Suprapubic skin (tissue), 4 donors: Measurements from ENCODE around the gene TCP11. TPM values are rescaled to one million over a fixed set of nuclear protein-coding genes. Genes with fewer than 3 reads are reported as not detected.
A peak's percentile ranks its signal among the peaks of the same experiment; 100 is the strongest.

Source experiments
- DNase-seq, 2 donors: peaks; one replicate each; pipeline ENCODE4 v3.0.0-alpha.2; 2019; ENCODE audit warnings: low spot score in 2 of 2
- H3K27ac ChIP-seq: fragments of 200-600 bp; sonication (generic); one replicate; pipeline ENCODE4 v1.5.1; 2019
- H3K27me3 ChIP-seq: fragments of 200-600 bp; sonication (generic); one replicate; pipeline ENCODE4 v1.5.1; 2019
- H3K36me3 ChIP-seq: fragments of 200-600 bp; sonication (generic); one replicate; pipeline ENCODE4 v1.5.1; 2019
- H3K4me1 ChIP-seq: fragments of 200-600 bp; sonication (generic); one replicate; pipeline ENCODE4 v1.5.1; 2019
- H3K4me3 ChIP-seq: fragments of 200-600 bp; sonication (generic); one replicate; pipeline ENCODE4 v1.5.1; 2019; ENCODE audit warnings: mild to moderate bottlenecking
- H3K9me3 ChIP-seq: fragments of 200-600 bp; sonication (generic); one replicate; pipeline ENCODE4 v1.5.1; 2019
- CTCF ChIP-seq, 2 donors: fragments of 200-600 bp in 1 of 2; fragments of 450-650 bp in 1 of 2; sonication (generic) in 1 of 2; IDR thresholded peaks; one replicate each; pipeline ENCODE4 v1.5.1; 2016 to 2019; ENCODE audit warnings: antibody characterized with exemption in 2 of 2, mild to moderate bottlenecking in 1 of 2, moderate library complexity in 1 of 2
- EP300 ChIP-seq: sonication (generic); formaldehyde crosslinking; IDR thresholded peaks from one replicate; pipeline ENCODE4 v1.6.1; 2017; ENCODE audit warnings: antibody characterized with exemption
- POLR2A ChIP-seq, 2 donors: fragments of 450-650 bp; IDR thresholded peaks; one replicate each; pipeline ENCODE4 v1.6.1; 2017; ENCODE audit warnings: antibody characterized with exemption in 2 of 2, mild to moderate bottlenecking in 2 of 2, moderate library complexity in 2 of 2
- POLR2AphosphoS5 ChIP-seq, 3 donors: sonication (generic); formaldehyde crosslinking; IDR thresholded peaks; one replicate each; pipeline ENCODE4 v1.6.1; 2017; ENCODE audit warnings: antibody characterized with exemption in 3 of 3
- WGBS: methylation state at CpG from one replicate; pipeline ENCODE4 v1.1.5; 2018; 5-methylcytosine and 5-hydroxymethylcytosine counted together
- total RNA-seq, 4 donors: library from RNA; depleted of rRNA; stranded (reverse); fragments of >200 nt; gene quantifications; one replicate each; pipeline ENCODE4 v1.1.0, GENCODE V29; 2016

The TCP11 gene
- total RNA-seq, 4 donors from 2014 or later: 4.2 TPM; not detected in 3

DNA sequence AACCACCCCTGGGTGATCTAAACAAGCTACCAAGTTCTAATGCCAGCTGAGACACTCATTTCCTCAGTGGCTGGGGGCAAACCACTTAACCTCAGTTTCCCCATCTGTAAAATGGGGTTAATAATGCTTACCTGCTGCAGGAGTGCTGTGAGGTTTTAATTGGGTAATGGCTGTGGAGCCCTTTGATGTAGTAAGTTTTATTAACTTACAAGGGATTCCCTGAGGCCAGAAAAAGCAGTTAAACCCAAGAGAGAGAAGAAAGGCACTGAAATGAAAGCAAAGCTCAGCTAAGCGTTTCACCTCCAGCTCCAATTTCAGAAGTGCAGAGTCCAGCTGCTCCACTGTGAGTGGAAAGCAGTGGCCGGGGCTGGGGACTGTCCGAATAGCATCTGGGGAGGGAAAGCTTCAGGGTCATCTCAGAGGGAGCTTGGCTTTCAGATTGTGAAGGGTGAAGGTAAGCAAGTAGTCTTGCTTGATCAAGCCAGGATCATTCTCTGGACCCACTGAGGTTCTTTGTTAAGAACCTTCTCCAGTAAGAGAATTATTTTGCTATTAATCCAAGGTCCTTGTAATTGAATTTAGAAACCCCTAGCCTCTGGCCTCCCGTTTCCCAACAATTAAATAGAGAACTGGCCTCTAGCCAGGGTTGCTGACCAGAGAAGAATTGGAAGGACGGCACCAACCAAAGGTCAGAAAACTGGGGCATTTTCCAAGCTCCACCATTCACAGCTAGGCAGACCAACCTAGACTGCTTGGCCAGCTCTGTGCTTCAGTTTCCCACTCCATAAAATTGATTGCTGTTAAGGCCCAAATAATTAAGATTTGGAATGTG, 20.9 kb upstream of the TCP11 start:
- Histone ChIP-seq H3K36me3 (no peaks in the 10 kb centered on the region), H3K4me1 (peaks cover 21% of the 10 kb centered on the region), H3K4me3 (no peak overlapping the region), H3K9me3 (no peaks in the 10 kb centered on the region), H3K27me3 (peaks cover 3% of the 10 kb centered on the region), H3K27ac (no peak overlapping the region)
- DNase-seq: peak in 1 of 2 donors; percentile 60
- TF ChIP-seq POLR2A (IDR thresholded peaks at IDR 0.05): no peak
- TF ChIP-seq EP300: no peak
- no peak for TF ChIP-seq CTCF (IDR thresholded peaks at IDR 0.05)
- no peak for TF ChIP-seq POLR2AphosphoS5 (IDR thresholded peaks at IDR 0.05)
- WGBS: 78% methylated on average over 5 of the region's 5 CpGs

DNA sequence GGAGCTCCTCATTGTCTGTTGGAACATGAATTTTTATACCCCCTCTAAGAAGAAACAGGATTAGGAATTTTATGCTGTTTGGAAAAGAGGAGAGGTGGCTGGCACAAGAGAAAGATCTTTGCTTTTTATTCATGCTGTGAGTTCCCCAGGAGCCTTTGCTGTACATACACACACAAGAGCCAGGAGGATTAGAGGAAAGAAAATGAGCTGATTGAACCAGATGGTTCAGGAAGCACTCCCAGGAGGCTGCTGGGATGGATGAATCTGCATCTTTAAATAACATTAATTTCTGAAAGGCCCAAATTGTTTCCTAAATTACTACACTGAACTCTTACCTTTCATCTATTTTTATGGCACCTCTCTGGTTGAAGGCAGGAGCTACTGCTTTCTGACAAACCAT, 20.1 kb upstream of the TCP11 start:
- no peak overlapping the region for H3K4me3 ChIP-seq
- H3K27me3 ChIP-seq: peaks cover 3% of the 10 kb centered on the region
- no peak for TF ChIP-seq POLR2A (IDR thresholded peaks at IDR 0.05)
- no peak for TF ChIP-seq EP300
- no peak for TF ChIP-seq POLR2AphosphoS5 (IDR thresholded peaks at IDR 0.05)
- H3K27ac ChIP-seq: no peak overlapping the region
- peaks cover 16% of the 10 kb centered on the region for H3K4me1 ChIP-seq
- DNase-seq: peak in 1 of 2 donors; percentile 7
- no peaks in the 10 kb centered on the region for H3K9me3 ChIP-seq
- no peaks in the 10 kb centered on the region for H3K36me3 ChIP-seq

DNA sequence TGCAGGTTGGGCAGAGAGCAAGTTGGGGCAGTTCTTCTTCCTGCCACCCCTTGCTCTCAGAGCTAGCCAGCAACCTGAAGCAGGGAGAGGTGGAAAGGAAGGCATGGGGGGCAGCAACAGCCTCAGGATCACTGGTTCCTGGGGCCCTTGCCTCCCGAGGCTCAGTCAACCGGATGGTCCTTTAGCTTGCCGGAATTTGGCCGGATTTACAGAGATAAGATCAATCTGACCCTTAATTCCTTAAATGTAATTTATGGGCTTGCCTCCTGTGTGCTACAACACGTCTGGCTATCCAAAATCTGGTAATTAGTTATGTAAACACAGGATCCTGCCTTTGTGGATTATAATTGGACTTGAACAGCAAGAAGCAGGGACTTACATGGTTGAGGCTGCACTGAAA, 19.5 kb upstream of the TCP11 start:
- Histone ChIP-seq H3K9me3 (no peaks in the 10 kb centered on the region), H3K4me1 (peaks cover 10% of the 10 kb centered on the region), H3K36me3 (no peaks in the 10 kb centered on the region), H3K4me3 (no peak overlapping the region), H3K27me3 (peaks cover 3% of the 10 kb centered on the region), H3K27ac (no peak overlapping the region)
- 45% methylated on average over 5 of the region's 5 CpGs for WGBS
- TF ChIP-seq POLR2A (IDR thresholded peaks at IDR 0.05) (no peak), POLR2AphosphoS5 (IDR thresholded peaks at IDR 0.05) (no peak), CTCF (IDR thresholded peaks at IDR 0.05) (no peak), EP300 (no peak)
- peak in 1 of 2 donors; percentile 28 for DNase-seq

- no peak for TF ChIP-seq EP300
- TF ChIP-seq POLR2AphosphoS5 (IDR thresholded peaks at IDR 0.05): no peak
- TF ChIP-seq CTCF (IDR thresholded peaks at IDR 0.05): no peak
- no peak for TF ChIP-seq POLR2A (IDR thresholded peaks at IDR 0.05)
Observed at GRCh38 chr6:35158520-35158919, 17.4 kb upstream of the TCP11 start.

DNA sequence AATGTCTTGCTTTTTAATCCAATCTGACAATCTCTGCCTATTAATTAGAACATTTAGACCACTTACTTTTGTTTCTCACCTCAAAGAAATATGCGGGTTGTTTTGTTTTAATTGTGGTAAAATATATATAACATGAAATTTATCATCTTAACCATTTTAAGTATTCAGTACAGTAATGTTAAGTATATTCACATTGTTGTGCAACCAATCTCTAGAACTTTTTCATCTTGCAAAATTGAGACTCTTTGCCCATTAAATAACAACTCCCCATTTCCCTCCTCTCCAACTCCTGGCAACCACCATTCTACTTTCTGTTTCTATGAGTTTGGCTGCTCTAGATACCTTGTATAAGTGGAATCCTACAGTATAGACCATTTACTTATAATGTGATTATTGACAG, 13.8 kb upstream of the TCP11 start:
- Histone ChIP-seq H3K4me3 (no peak overlapping the region), H3K36me3 (no peaks in the 10 kb centered on the region), H3K4me1 (no peaks in the 10 kb centered on the region), H3K9me3 (no peaks in the 10 kb centered on the region), H3K27ac (no peak overlapping the region), H3K27me3 (no peaks in the 10 kb centered on the region)
- no peak for TF ChIP-seq CTCF (IDR thresholded peaks at IDR 0.05)
- TF ChIP-seq POLR2AphosphoS5 (IDR thresholded peaks at IDR 0.05): no peak
- TF ChIP-seq EP300: no peak
- no peak for TF ChIP-seq POLR2A (IDR thresholded peaks at IDR 0.05)
- WGBS: 93% methylated on average over 1 of the region's 1 CpG
- DNase-seq: no peak

More at GRCh38 chr6:35158520-35158919, 17.4 kb upstream of the TCP11 start:
- Histone ChIP-seq H3K4me1 (peaks cover 6% of the 10 kb centered on the region), H3K36me3 (no peaks in the 10 kb centered on the region), H3K4me3 (no peak overlapping the region), H3K27ac (no peak overlapping the region), H3K27me3 (peaks cover 3% of the 10 kb centered on the region), H3K9me3 (no peaks in the 10 kb centered on the region)
- DNase-seq: no peak
